SJSA1 (cell line): ENCODE measurements around the gene XKR8. TPM values are rescaled to one million over a fixed set of nuclear protein-coding genes. Genes with fewer than 3 reads are reported as not detected.
"Not testable (repeated sequence)": the region's sequence is repeated elsewhere in the genome, so short reads cannot be mapped to it uniquely, and the experiment has no call there.

Experiments used
- DNase-seq, 2 experiments: peaks; one replicate each; pipeline ENCODE4 v3.0.0-alpha.2; 2015 to 2020; ENCODE audit warnings: low spot score in 2 of 2, low read depth in 1 of 2
- H3K27ac ChIP-seq: fragments of 250-450 bp; sonication (Bioruptor Pico); 2 replicates; pipeline ENCODE4 v1.5.1; 2020; ENCODE audit warnings: mild to moderate bottlenecking, moderate library complexity
- H3K27me3 ChIP-seq: fragments of 250-450 bp; sonication (Bioruptor Pico); replicated peaks from 2 replicates; pipeline ENCODE4 v1.5.1; 2020; ENCODE audit warnings: mild to moderate bottlenecking, moderate library complexity
- H3K36me3 ChIP-seq: fragments of 250-450 bp; sonication (Bioruptor Pico); 2 replicates; pipeline ENCODE4 v1.5.1; 2020; ENCODE audit warnings: mild to moderate bottlenecking
- H3K4me1 ChIP-seq: fragments of 250-450 bp; sonication (Bioruptor Pico); replicated peaks from 2 replicates; pipeline ENCODE4 v1.6.1; 2021; ENCODE audit warnings: mild to moderate bottlenecking
- H3K4me3 ChIP-seq: fragments of 250-450 bp; sonication (Bioruptor Pico); 2 replicates; pipeline ENCODE4 v1.5.1; 2020; ENCODE audit warnings: mild to moderate bottlenecking
- H3K9me3 ChIP-seq: fragments of 250-450 bp; sonication (Bioruptor Pico); replicated peaks from 2 replicates; pipeline ENCODE4 v1.5.1; 2020; ENCODE audit warnings: mild to moderate bottlenecking
- total RNA-seq: library from RNA; depleted of rRNA; stranded (reverse); fragments of >200 nt; shearing (Covaris generic); gene quantifications from 2 replicates; pipeline ENCODE4 v1.2.3, GENCODE V29; 2014; rRNA removed

The XKR8 gene
- total RNA-seq, 1 experiment from 2014 or later, result 4.9 TPM

GRCh38 chr1:27981145-27981544 lies 21.4 kb downstream of the XKR8 start:
- H3K27ac ChIP-seq, result no peak overlapping the region
- H3K4me3 ChIP-seq, result no peak overlapping the region
- peaks cover 24% of the 10 kb centered on the region for H3K36me3 ChIP-seq
- H3K4me1 ChIP-seq, result no peaks in the 10 kb centered on the region
- H3K27me3 ChIP-seq, result no peaks in the 10 kb centered on the region
- no peaks in the 10 kb centered on the region for H3K9me3 ChIP-seq
- DNase-seq, result no peak

GRCh38 chr1:27990920-27991537 lies 31.3 kb downstream of the XKR8 start:
- Histone ChIP-seq H3K4me1 (peaks cover 20% of the 10 kb centered on the region), H3K36me3 (peaks cover 70% of the 10 kb centered on the region), H3K27me3 (no peaks in the 10 kb centered on the region), H3K27ac (no peak overlapping the region), H3K4me3 (no peak overlapping the region), H3K9me3 (no peaks in the 10 kb centered on the region)
- DNase-seq, result no peak

- H3K27me3 ChIP-seq, result no peaks in the 10 kb centered on the region
- peak overlapping the region; percentile 20; the same call in 1 of the 2 replicates for H3K27ac ChIP-seq
- H3K36me3 ChIP-seq, result peaks cover 74% of the 10 kb centered on the region
Measured at GRCh38 chr1:27992276-27992675, 32.5 kb downstream of the XKR8 start.

GRCh38 chr1:27993241-27993640 lies 33.5 kb downstream of the XKR8 start:
- Histone ChIP-seq H3K4me3 (no peak overlapping the region), H3K9me3 (no peaks in the 10 kb centered on the region), H3K36me3 (peaks cover 76% of the 10 kb centered on the region), H3K27ac (peak overlapping the region; percentile 21), H3K27me3 (no peaks in the 10 kb centered on the region), H3K4me1 (peaks cover 20% of the 10 kb centered on the region)
- peak in 1 of 2 experiments; percentile 63 for DNase-seq

More at GRCh38 chr1:27992276-27992675, 32.5 kb downstream of the XKR8 start:
- Histone ChIP-seq H3K4me1 (peaks cover 20% of the 10 kb centered on the region), H3K9me3 (no peaks in the 10 kb centered on the region), H3K4me3 (no peak overlapping the region)
- no peak for DNase-seq

DNA sequence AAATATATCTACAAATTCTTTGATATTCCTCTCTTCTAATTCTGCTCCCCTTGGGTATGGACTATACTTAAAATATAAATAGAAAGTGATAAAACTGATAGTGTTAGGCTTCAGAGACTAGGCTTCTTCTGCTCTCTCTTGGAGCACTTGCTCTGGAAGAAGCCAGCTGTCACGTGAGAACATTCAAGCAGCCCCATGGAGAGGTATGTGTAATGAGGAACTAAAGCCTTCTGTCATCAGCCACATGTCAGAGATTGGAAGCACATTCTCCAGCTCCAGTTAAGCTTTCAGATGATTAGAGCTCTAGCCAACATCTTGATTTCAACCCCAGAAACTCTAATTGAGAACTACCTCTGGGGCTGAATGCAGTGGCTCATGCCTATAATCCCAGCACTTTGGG lies 34.3 kb downstream of the XKR8 start:
- Histone ChIP-seq H3K36me3 (peaks cover 75% of the 10 kb centered on the region), H3K27ac (0 out of 2 replicates have a peak overlapping the region, but pooled peaks have one; percentile 21), H3K27me3 (no peaks in the 10 kb centered on the region), H3K4me1 (peaks cover 20% of the 10 kb centered on the region), H3K4me3 (no peak overlapping the region), H3K9me3 (no peaks in the 10 kb centered on the region)
- DNase-seq, result no peak

DNA sequence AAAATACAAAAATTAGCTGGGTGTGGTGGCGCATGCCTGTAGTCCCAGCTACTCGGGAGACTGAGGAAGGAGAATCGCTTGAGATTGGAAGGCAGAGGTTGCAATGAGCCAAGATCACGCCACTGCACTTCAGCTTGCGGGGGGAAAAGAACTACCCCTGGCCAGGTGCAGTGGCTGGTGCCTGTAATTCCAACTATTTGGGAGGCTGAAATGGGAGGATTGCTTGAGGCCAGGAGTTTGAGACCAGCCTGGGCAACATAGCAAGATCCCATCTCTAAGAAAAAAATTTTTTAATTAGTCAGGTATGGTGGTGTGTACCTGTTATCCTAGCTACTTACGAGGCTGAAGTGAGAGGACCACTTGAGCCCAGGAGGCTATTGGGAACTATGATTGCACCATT lies 34.8 kb downstream of the XKR8 start:
- not testable (repeated sequence) for H3K9me3 ChIP-seq, H3K4me3 ChIP-seq, H3K27ac ChIP-seq, H3K27me3 ChIP-seq, DNase-seq
- Histone ChIP-seq H3K4me1 (peaks cover 20% of the 10 kb centered on the region), H3K36me3 (peaks cover 75% of the 10 kb centered on the region)

- no peak for DNase-seq
Measured at GRCh38 chr1:27999055-27999454, 39.3 kb downstream of the XKR8 start.

DNA sequence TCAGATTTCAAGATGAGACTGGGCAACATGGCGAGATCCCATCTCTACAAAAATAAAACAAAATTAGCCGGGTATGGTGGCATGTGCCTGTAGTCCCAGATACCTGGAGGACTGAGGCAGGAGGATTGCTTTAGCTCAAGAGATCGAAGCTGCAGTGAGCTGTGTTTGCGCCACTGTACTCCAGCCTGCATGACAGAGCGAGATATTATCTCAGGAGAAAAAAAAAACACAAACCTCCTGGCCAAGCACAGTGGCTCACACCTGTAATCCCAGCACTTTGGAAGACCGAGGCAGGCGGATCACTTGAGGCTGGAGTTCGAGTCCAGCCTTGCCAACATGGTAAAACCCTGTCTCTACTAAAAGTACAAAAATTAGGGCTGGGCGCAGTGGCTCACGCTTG lies 42.8 kb downstream of the XKR8 start:
- DNase-seq, result no peak
- Histone ChIP-seq H3K36me3 (peaks cover 61% of the 10 kb centered on the region), H3K27ac (no peak overlapping the region), H3K9me3 (no peaks in the 10 kb centered on the region), H3K27me3 (no peaks in the 10 kb centered on the region), H3K4me3 (no peak overlapping the region), H3K4me1 (no peaks in the 10 kb centered on the region)

More at GRCh38 chr1:27999055-27999454, 39.3 kb downstream of the XKR8 start:
- Histone ChIP-seq H3K27me3 (no peaks in the 10 kb centered on the region), H3K4me1 (no peaks in the 10 kb centered on the region; the same call in 1 of the 2 replicates), H3K36me3 (peaks cover 63% of the 10 kb centered on the region), H3K9me3 (no peaks in the 10 kb centered on the region), H3K27ac (no peak overlapping the region), H3K4me3 (no peak overlapping the region)

GRCh38 chr1:28003117-28003516 lies 43.3 kb downstream of the XKR8 start:
- not testable (repeated sequence) for H3K27ac ChIP-seq, H3K4me3 ChIP-seq, H3K27me3 ChIP-seq, DNase-seq, H3K4me1 ChIP-seq, H3K9me3 ChIP-seq
- peaks cover 58% of the 10 kb centered on the region for H3K36me3 ChIP-seq

GRCh38 chr1:28010969-28011368 lies 51.2 kb downstream of the XKR8 start:
- Histone ChIP-seq H3K4me1 (no peaks in the 10 kb centered on the region), H3K36me3 (peaks cover 62% of the 10 kb centered on the region), H3K27me3 (no peaks in the 10 kb centered on the region), H3K27ac (no peak overlapping the region), H3K9me3 (no peaks in the 10 kb centered on the region), H3K4me3 (no peak overlapping the region)
- DNase-seq, result no peak

Other genes starting within 250 kb of the XKR8 start
- 12.5 and 12.7 TPM in 2 replicates for gene FAM76A, start 234.0 kb upstream of the XKR8 start, total RNA-seq
- gene STX12, start 186.8 kb upstream of the XKR8 start, total RNA-seq, result 67.5 and 76.5 TPM in 2 replicates
- gene PPP1R8, start 129.2 kb upstream of the XKR8 start, total RNA-seq, result 33.5 and 60.0 TPM in 2 replicates
- gene THEMIS2, start 87.4 kb upstream of the XKR8 start, total RNA-seq, result 0.09 and 1.7 TPM in 2 replicates
- 61.3 and 63.6 TPM in 2 replicates for gene RPA2, start 45.4 kb upstream of the XKR8 start, total RNA-seq
- gene SMPDL3B, start 25.0 kb upstream of the XKR8 start, total RNA-seq, result 0.11 TPM in 1 of 2 replicates, not detected in the other
- gene EYA3, start 128.6 kb downstream of the XKR8 start, total RNA-seq, result 11.4 and 13.0 TPM in 2 replicates
- 0.47 and 0.74 TPM in 2 replicates for gene PTAFR, start 216.7 kb downstream of the XKR8 start, total RNA-seq